HL-60 (cell line): ENCODE data around the gene ZNF575.

Experiments
- GABPA ChIP-seq: IDR thresholded peaks from 2 replicates; pipeline ENCODE4 v1.6.1; 2012; ENCODE audit warnings: low read depth
- POLR2AphosphoS5 ChIP-seq: IDR thresholded peaks from 2 replicates; pipeline ENCODE4 v1.6.1; 2012; ENCODE audit warnings: low read depth
- SPI1 ChIP-seq: IDR thresholded peaks from 2 replicates; pipeline ENCODE4 v1.6.1; 2012; ENCODE audit warnings: low read depth, mild to moderate bottlenecking, borderline replicate concordance
- TF ChIP-seq, protein P1 (sequence below): IDR thresholded peaks from one replicate; pipeline ENCODE4 v1.5.1; 2011; ENCODE audit warnings: low read length, control low read depth, inconsistent platforms; ENCODE audit not compliant: insufficient read depth
- TF ChIP-seq, protein P2 (sequence below): IDR thresholded peaks from 2 replicates; pipeline ENCODE4 v1.6.1; 2012; ENCODE audit warnings: low read depth; ENCODE audit not compliant: insufficient replicate concordance

DNA sequence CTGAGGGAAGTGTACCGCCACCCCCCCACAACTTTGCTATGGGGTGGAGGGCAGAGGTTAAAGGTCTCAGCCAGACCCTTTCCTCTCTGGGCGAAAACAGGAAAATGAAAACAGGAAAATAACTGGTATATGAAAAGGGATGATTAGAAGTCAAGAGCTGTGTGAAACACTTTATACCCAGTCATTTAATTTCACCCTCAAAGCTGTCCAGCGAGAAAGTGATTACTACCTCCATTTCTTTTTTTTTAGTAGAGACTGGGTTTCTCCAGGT, 27.9 kb upstream of the ZNF575 start:
- TF ChIP-seq, protein P1, sequence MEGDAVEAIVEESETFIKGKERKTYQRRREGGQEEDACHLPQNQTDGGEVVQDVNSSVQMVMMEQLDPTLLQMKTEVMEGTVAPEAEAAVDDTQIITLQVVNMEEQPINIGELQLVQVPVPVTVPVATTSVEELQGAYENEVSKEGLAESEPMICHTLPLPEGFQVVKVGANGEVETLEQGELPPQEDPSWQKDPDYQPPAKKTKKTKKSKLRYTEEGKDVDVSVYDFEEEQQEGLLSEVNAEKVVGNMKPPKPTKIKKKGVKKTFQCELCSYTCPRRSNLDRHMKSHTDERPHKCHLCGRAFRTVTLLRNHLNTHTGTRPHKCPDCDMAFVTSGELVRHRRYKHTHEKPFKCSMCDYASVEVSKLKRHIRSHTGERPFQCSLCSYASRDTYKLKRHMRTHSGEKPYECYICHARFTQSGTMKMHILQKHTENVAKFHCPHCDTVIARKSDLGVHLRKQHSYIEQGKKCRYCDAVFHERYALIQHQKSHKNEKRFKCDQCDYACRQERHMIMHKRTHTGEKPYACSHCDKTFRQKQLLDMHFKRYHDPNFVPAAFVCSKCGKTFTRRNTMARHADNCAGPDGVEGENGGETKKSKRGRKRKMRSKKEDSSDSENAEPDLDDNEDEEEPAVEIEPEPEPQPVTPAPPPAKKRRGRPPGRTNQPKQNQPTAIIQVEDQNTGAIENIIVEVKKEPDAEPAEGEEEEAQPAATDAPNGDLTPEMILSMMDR, result no peak
- no peak for TF ChIP-seq GABPA
- TF ChIP-seq POLR2AphosphoS5, result no peak
- TF ChIP-seq, protein P2, sequence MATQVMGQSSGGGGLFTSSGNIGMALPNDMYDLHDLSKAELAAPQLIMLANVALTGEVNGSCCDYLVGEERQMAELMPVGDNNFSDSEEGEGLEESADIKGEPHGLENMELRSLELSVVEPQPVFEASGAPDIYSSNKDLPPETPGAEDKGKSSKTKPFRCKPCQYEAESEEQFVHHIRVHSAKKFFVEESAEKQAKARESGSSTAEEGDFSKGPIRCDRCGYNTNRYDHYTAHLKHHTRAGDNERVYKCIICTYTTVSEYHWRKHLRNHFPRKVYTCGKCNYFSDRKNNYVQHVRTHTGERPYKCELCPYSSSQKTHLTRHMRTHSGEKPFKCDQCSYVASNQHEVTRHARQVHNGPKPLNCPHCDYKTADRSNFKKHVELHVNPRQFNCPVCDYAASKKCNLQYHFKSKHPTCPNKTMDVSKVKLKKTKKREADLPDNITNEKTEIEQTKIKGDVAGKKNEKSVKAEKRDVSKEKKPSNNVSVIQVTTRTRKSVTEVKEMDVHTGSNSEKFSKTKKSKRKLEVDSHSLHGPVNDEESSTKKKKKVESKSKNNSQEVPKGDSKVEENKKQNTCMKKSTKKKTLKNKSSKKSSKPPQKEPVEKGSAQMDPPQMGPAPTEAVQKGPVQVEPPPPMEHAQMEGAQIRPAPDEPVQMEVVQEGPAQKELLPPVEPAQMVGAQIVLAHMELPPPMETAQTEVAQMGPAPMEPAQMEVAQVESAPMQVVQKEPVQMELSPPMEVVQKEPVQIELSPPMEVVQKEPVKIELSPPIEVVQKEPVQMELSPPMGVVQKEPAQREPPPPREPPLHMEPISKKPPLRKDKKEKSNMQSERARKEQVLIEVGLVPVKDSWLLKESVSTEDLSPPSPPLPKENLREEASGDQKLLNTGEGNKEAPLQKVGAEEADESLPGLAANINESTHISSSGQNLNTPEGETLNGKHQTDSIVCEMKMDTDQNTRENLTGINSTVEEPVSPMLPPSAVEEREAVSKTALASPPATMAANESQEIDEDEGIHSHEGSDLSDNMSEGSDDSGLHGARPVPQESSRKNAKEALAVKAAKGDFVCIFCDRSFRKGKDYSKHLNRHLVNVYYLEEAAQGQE, result no peak
- TF ChIP-seq SPI1, result no peak
